HFF-Myc (cell line): ENCODE measurements around the gene TRIM65.
A peak's percentile ranks its signal among the peaks of the same experiment; 100 is the strongest.

ENCODE experiments used
- DNase-seq: peaks from one replicate; pipeline ENCODE4 v3.0.0-alpha.2; 2011; ENCODE audit warnings: low read depth; ENCODE audit errors: extremely low read depth
- H3K4me3 ChIP-seq: replicated peaks from 2 replicates; pipeline ENCODE4 v1.5.1; 2011; ENCODE audit warnings: low read depth, mild to moderate bottlenecking, control low read depth, low read length
- TF ChIP-seq, protein P1 (sequence below): IDR thresholded peaks from 2 replicates; pipeline ENCODE4 v1.5.1; 2012; ENCODE audit warnings: mild to moderate bottlenecking, low read depth, low read length, control low read depth; ENCODE audit errors: missing control alignments

TRIM65 gene

GRCh38 chr17:75846692-75847613 is 49.8 kb downstream of the TRIM65 start:
- no peak for DNase-seq
- TF ChIP-seq, protein P1, sequence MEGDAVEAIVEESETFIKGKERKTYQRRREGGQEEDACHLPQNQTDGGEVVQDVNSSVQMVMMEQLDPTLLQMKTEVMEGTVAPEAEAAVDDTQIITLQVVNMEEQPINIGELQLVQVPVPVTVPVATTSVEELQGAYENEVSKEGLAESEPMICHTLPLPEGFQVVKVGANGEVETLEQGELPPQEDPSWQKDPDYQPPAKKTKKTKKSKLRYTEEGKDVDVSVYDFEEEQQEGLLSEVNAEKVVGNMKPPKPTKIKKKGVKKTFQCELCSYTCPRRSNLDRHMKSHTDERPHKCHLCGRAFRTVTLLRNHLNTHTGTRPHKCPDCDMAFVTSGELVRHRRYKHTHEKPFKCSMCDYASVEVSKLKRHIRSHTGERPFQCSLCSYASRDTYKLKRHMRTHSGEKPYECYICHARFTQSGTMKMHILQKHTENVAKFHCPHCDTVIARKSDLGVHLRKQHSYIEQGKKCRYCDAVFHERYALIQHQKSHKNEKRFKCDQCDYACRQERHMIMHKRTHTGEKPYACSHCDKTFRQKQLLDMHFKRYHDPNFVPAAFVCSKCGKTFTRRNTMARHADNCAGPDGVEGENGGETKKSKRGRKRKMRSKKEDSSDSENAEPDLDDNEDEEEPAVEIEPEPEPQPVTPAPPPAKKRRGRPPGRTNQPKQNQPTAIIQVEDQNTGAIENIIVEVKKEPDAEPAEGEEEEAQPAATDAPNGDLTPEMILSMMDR = no peak
- no peak overlapping the region for H3K4me3 ChIP-seq

DNA sequence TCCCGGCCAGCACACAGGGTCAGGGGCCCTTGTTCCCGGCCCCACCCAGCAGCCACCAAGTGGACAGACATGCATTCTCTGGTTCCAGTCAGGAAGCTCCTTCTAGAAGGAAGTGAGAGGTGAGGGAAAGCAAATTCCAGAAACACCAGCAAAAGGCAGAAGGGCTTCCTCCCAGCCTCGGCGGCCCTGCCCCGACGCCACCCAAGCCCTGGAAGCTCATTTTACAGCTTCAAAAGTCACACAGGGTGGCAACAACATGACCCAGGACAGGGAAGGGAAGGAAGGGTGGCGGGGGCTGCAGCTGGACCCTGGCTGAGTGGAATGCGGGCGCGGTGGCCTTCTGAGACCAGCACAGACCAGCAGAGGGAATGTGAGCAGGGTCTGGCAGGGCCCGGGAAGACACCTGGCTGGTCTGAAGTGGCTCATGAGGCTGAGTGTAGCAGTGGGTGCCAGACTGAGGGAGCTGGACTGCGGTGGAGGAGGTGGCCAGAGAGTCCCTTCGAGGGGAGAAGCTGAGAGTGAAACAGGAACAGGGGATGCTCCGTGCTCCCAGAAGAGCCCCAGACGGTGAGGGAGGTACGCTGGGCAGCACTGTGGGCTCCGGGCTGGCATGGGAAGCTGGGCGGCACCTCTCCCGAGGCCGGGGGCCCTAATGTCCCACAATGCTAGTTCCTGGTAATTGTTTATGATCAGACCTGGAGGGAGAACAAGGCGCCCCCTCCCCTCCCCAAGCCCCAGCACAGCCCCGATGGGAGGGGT is 50.6 kb downstream of the TRIM65 start:
- TF ChIP-seq, protein P1 = no peak
- DNase-seq = no peak
- no peak overlapping the region for H3K4me3 ChIP-seq

GRCh38 chr17:75845058-75845711 is 51.6 kb downstream of the TRIM65 start:
- DNase-seq = no peak
- TF ChIP-seq, protein P1 = peak; percentile 68
- H3K4me3 ChIP-seq = no peak overlapping the region

DNA sequence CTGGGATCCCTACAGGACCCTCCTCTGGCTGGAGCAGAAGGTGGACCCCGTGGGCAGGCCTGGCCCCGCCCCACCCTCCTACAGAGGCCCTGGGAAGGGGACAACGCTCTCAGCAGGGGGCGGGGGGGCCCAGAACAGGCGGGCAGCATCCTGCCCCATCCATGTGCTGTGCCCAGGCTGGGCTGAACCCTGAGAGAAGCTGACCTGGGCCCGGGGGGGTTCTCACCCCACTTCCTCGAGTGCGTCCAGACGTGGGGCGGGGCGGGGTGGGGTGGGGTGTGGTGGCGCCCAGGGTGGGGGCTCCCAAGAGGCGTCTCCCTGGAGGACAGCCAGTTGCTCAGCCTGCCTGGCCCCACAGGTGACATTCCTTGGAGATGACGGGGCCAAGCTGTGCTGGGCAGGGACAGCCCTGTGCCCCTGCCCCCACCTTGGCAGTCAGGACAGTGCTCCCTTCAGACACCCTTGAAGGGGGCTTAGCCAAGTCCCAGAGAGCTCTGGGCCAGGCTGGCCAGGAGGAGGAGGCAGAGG is 52.2 kb downstream of the TRIM65 start:
- no peak overlapping the region for H3K4me3 ChIP-seq
- TF ChIP-seq, protein P1 = no peak
- no peak for DNase-seq

GRCh38 chr17:75843577-75844529 is 52.9 kb downstream of the TRIM65 start, which contains the start of gene UNC13D:
UNC13D (minus strand) TSS chr17:75844404; CDS start chr17:75844337, 67 bp downstream.
- H3K4me3 ChIP-seq = no peak within 1 kb of the TSS
- no peak for DNase-seq
- TF ChIP-seq, protein P1 = no peak
